Stimulated activated CD4-positive, alpha-beta T cell treated with anti-CD3 and anti-CD28 coated beads, TNF-alpha, amount 100 ng/mL, for 4 hours (primary cell): ENCODE results near the gene FBXW5.
A peak's percentile ranks its signal among the peaks of the same experiment; 100 is the strongest.

Source experiments
- DNase-seq, 3 experiments: peaks; one replicate each; pipeline ENCODE4 v3.0.0-alpha.2; 2020; ENCODE audit warnings: low read depth in 3 of 3

The FBXW5 gene

GRCh38 chr9:136949239-136949816 lies 4.8 kb upstream of the FBXW5 start:
- DNase-seq = no peak

- no peak for DNase-seq
These were observed 3.5 kb upstream of the FBXW5 start for GRCh38 chr9:136947955-136948510.

- DNase-seq = no peak
These were observed 2.7 kb upstream of the FBXW5 start for GRCh38 chr9:136947028-136947891.

GRCh38 chr9:136946228-136947027 lies 1.9 kb upstream of the FBXW5 start:
- DNase-seq = no peak

- DNase-seq = no peak
These were observed 1.0 kb upstream of the FBXW5 start for GRCh38 chr9:136945333-136946227.

- no peak for DNase-seq
These were observed 373 bp downstream of the FBXW5 start for GRCh38 chr9:136944212-136944518.

GRCh38 chr9:136943291-136944211 lies 987 bp downstream of the FBXW5 start:
- peak in 1 of 3 experiments; percentile 17 for DNase-seq

GRCh38 chr9:136942881-136943230 lies 1.7 kb downstream of the FBXW5 start:
- DNase-seq = no peak

- no peak for DNase-seq
These were observed 2.2 kb downstream of the FBXW5 start for GRCh38 chr9:136942112-136942880.

- DNase-seq = no peak
These were observed 3.1 kb downstream of the FBXW5 start for GRCh38 chr9:136941231-136942111.

GRCh38 chr9:136940526-136941230 lies 3.9 kb downstream of the FBXW5 start:
- DNase-seq = no peak

- DNase-seq = no peak
These were observed 4.5 kb downstream of the FBXW5 start for GRCh38 chr9:136939996-136940525.

- DNase-seq = no peak
These were observed 5.0 kb downstream of the FBXW5 start for GRCh38 chr9:136939431-136939995.

- no peak for DNase-seq
These were observed 7.1 kb downstream of the FBXW5 start for GRCh38 chr9:136937186-136938001.

GRCh38 chr9:136936645-136937170 lies 7.8 kb downstream of the FBXW5 start:
- no peak for DNase-seq

- no peak for DNase-seq
These were observed 8.9 kb downstream of the FBXW5 start for GRCh38 chr9:136935651-136936050.
